Immature natural killer cell (primary cell): ENCODE results near the gene KRTAP10-9. TPM values are rescaled to one million over a fixed set of nuclear protein-coding genes. Genes with fewer than 3 reads are reported as not detected.
"Not testable (repeated sequence)": the region's sequence is repeated elsewhere in the genome, so short reads cannot be mapped to it uniquely, and the experiment has no call there.

Source experiments
- DNase-seq, 3 donors: peaks; one replicate each; pipeline ENCODE4 v3.0.0; 2022; ENCODE audit warnings: mixed read lengths in 1 of 3
- H3K27ac Mint-ChIP-seq, 6 donors: one replicate each; pipeline ENCODE4 v1.8.0; 2020; ENCODE audit warnings: mixed read lengths in 6 of 6, mild to moderate bottlenecking in 5 of 6, inconsistent platforms in 4 of 6, moderate library complexity in 3 of 6
- H3K27me3 Mint-ChIP-seq, 3 donors: one replicate each; pipeline ENCODE4 v1.8.0; 2020 to 2021; ENCODE audit warnings: low read depth in 3 of 3, mild to moderate bottlenecking in 3 of 3, mixed read lengths in 3 of 3, moderate library complexity in 3 of 3, inconsistent platforms in 1 of 3
- H3K36me3 Mint-ChIP-seq, 3 donors: one replicate each; pipeline ENCODE4 v1.8.0; 2020; ENCODE audit warnings: mixed read lengths in 3 of 3, inconsistent platforms in 2 of 3, mild to moderate bottlenecking in 2 of 3
- H3K4me1 Mint-ChIP-seq, 2 donors: one replicate each; pipeline ENCODE4 v1.8.0; 2020; ENCODE audit warnings: inconsistent platforms in 2 of 2, mild to moderate bottlenecking in 2 of 2, mixed read lengths in 2 of 2, moderate library complexity in 1 of 2
- H3K4me3 Mint-ChIP-seq, 5 donors: one replicate each; pipeline ENCODE4 v1.8.0; 2020; ENCODE audit warnings: mild to moderate bottlenecking in 5 of 5, mixed read lengths in 5 of 5, inconsistent platforms in 3 of 5, moderate library complexity in 3 of 5
- H3K9me3 Mint-ChIP-seq, 6 donors: one replicate each; pipeline ENCODE4 v1.8.0; 2020; ENCODE audit warnings: mild to moderate bottlenecking in 6 of 6, mixed read lengths in 6 of 6, inconsistent platforms in 4 of 6, moderate library complexity in 3 of 6
- polyA plus RNA-seq, 3 donors: library from polyadenylated mRNA; unstranded; fragments of 300-500 nt; fragmentation: Illumina TruSeq; gene quantifications; one replicate each; pipeline ENCODE4 v1.2.3, GENCODE V29; 2021

Gene KRTAP10-9
- polyA plus RNA-seq, 3 donors from 2014 or later, result not detected

DNA sequence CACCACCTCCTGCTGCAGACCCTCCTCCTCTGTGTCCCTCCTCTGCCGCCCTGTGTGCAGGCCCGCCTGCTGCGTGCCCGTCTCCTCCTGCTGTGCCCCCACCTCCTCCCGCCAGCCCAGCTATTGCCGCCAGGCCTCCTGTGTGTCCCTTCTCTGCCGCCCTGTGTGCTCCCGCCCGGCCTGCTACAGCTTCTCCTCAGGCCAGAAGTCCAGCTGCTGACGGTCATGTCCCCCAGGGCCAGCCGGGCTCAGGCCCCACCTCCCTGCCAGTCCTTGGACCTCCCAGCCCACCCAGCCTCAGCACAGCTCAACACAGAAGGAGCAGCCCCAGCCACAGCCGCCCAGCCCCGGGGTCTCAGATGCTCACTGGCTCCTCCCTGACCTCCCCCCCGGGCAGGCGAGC is 939 bp downstream of the KRTAP10-9 start:
- Mint-ChIP-seq H3K36me3 (peaks cover 30 to 36% (median 36%) of the 10 kb centered on the region in 3 donors), H3K4me3 (peak overlapping the region in 4 of 5 donors; percentile 38 to 70 (median 60)), H3K4me1 (peaks cover 57 to 68% of the 10 kb centered on the region in 2 donors), H3K9me3 (peaks cover 26 to 50% (median 46%) of the 10 kb centered on the region in 6 donors), H3K27me3 (peaks cover 2 to 11% (median 6%) of the 10 kb centered on the region in 3 donors), H3K27ac (peak overlapping the region in 5 of 6 donors; percentile 24 to 85 (median 53))
- DNase-seq, result not testable (repeated sequence)

DNA sequence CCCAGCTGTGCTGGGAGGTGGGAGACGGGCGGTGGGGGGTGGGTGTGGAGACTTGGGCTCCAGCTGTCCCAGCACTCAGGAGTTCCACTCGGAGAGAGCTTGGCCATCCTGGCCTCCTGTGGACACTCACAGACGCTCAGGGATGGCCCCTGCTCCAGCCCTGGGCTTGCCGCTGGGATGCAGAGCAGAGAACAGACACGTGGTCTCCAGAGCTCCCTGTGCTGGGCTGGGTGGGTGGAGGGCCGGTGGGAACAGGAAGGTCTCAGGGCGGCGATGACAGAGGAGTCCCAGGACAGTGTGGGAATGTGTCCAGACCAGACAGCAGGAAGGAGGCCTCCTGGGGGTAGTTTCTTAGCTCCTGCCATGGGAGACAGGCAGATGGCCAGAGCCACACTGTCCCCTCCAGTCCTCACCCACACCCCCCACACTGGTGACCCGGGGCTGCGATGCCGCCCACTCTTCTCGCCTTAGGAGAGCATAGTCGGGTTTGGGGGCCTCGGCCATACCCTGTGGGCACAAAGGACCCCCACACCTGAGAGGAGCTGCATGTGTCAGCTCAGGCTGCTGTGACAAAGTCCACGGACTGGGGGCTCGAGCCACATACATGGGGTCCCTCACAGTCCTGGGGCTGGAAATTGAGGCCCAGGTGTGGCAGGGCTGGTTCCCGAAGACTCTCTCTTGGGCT is 2.0 kb downstream of the KRTAP10-9 start:
- Mint-ChIP-seq H3K4me1 (peaks cover 57 to 65% of the 10 kb centered on the region in 2 donors), H3K9me3 (peaks cover 28 to 48% (median 41%) of the 10 kb centered on the region in 6 donors), H3K4me3 (peak overlapping the region in 1 of 5 donors; percentile 44), H3K27ac (peak overlapping the region; percentile 27 to 88 (median 82)), H3K36me3 (peaks cover 26 to 34% (median 31%) of the 10 kb centered on the region in 3 donors), H3K27me3 (peaks cover 0 to 11% (median 4%) of the 10 kb centered on the region in 3 donors)
- no peak for DNase-seq

DNA sequence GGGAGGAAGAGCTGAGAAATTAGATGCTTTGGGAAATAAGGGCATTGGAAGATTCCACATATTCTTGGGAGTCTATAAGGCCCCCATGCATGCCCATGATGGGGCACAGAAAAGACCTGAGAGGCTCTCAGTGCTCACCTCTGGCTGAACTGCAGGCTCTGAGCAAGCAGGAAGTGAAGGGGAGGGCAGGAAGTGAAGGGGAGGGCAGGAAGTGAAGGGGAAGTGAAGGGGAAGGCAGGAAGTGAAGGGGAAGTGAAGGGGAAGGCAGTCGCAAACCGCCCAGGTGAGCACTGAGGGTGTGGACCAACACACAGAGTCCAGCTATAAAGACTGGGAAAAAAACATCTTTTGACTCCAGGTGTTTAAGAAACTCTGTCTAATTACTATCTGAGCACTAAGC is 3.5 kb downstream of the KRTAP10-9 start:
- H3K9me3 Mint-ChIP-seq, result peaks cover 22 to 39% (median 33%) of the 10 kb centered on the region in 6 donors
- peak overlapping the region; percentile 79 to 88 (median 85) for H3K27ac Mint-ChIP-seq
- H3K36me3 Mint-ChIP-seq, result peaks cover 21 to 30% (median 24%) of the 10 kb centered on the region in 3 donors
- H3K4me3 Mint-ChIP-seq, result peak overlapping the region; percentile 55 to 69 (median 68)
- H3K4me1 Mint-ChIP-seq, result peaks cover 48 to 50% of the 10 kb centered on the region in 2 donors
- peaks cover 2 to 11% (median 3%) of the 10 kb centered on the region in 3 donors for H3K27me3 Mint-ChIP-seq
- no peak for DNase-seq

DNA sequence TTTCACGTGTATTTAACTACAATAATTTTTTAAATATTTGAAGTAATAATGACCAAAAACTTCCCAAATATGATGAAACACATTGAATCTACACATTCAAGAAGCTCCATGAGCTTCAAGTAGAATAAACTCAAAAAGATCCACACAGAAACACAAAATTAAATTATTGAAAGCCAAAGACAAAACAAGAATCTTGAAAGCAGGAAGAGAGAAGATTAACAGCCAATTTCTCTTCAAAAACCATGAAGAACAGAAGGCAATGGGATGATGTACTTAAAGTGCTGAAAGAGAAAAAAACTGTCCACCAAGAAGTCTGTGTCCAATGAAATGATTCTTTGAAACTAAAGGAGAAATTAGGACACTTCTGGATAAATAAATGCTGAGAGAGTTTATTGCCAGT is 5.2 kb downstream of the KRTAP10-9 start:
- Mint-ChIP-seq H3K4me1 (peaks cover 31 to 34% of the 10 kb centered on the region in 2 donors), H3K4me3 (peak overlapping the region in 1 of 5 donors; percentile 44), H3K27me3 (peaks cover 2 to 10% (median 8%) of the 10 kb centered on the region in 3 donors), H3K36me3 (peaks cover 21 to 30% (median 24%) of the 10 kb centered on the region in 3 donors), H3K27ac (peak overlapping the region in 1 of 6 donors; percentile 68), H3K9me3 (peaks cover 22 to 39% (median 33%) of the 10 kb centered on the region in 6 donors)
- DNase-seq, result no peak

DNA sequence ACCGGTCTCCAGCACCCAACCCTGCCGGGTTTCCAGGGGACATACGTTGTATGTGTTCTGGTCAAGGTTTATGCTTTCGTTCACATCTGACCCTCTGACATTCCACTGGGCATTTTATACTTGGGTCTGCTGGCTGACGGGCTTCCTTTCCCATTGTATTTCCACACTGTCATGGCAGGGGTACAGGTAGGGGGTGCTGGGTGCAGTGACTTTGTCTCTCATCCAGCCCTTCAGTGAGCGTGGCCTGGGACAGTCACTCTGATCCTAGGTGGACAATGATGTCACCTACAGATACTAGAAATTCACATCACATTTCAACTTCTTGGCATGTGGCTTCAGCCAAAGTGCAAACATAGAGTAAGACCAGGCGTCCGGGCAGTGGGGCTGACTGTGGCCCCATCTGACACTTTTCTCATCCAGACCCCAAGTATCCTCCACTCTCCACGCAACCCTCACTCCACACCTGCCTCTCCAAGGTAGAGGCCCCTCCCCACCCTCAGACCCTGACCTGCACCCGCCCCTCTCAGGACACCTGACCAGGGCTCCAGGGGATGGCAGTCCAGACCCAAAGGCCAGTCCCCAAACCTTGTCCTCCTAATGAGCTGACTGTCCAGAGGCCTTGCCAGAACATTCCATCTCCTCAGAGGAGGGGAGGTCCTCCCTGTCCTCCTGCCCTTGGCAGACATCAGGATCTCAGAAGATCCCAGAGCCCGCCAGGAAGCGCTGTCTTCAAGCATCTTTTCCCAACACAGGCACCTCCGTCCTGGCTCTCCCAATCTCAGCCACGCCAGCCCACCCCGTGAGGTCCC is 9.5 kb downstream of the KRTAP10-9 start:
- peak overlapping the region in 1 of 6 donors; percentile 6 for H3K27ac Mint-ChIP-seq
- H3K9me3 Mint-ChIP-seq, result peaks cover 16 to 27% (median 17%) of the 10 kb centered on the region in 6 donors
- no peak overlapping the region for H3K4me3 Mint-ChIP-seq
- H3K27me3 Mint-ChIP-seq, result peaks cover 3 to 15% (median 7%) of the 10 kb centered on the region in 3 donors
- peaks cover 15 to 19% (median 19%) of the 10 kb centered on the region in 3 donors for H3K36me3 Mint-ChIP-seq
- peaks cover 0 to 2% of the 10 kb centered on the region in 2 donors for H3K4me1 Mint-ChIP-seq
- DNase-seq, result no peak

DNA sequence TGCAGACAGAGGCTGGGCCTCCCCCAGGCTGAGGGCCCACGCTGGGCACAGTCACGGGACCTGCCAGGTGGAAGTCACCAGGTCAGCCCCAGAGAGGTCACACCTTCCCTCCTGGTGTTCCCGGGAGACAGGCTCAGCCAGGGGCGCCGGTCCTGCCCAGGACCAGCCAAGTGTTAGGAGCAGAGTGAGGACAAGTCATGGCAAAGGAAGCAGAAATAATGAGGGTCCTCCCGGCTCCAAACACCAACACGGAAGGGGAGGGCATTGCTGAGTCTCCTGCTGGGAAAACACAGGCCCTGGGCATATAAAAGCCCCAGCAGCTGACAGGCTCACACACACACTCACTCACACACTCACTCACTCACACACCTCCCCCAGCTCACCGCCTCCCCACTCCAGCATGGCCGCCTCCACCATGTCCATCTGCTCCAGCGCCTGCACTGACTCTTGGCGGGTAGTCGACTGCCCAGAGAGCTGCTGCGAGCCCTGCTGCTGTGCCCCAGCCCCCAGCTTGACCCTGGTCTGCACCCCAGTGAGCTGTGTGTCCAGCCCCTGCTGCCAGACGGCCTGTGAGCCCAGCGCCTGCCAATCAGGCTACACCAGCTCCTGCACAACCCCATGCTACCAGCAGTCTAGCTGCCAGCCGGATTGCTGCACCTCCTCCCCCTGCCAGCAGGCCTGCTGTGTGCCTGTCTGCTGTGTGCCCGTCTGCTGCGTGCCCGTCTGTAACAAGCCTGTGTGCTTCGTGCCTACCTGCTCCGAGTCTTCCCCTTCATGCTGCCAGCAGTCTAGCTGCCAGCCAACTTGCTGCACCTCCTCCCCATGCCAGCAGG is 10.3 kb downstream of the KRTAP10-9 start, which contains the start of gene KRTAP10-10:
TSS of gene KRTAP10-10 (plus strand) at position 339 of the 833 bp plus-strand sequence. CDS start at position 401, 62 bp downstream.
- H3K9me3 Mint-ChIP-seq, result peaks cover 9 to 19% (median 10%) of the 10 kb centered on the region in 6 donors
- H3K4me3 Mint-ChIP-seq, result no peak within 1 kb of the TSS
- DNase-seq, result no peak
- peaks cover 6 to 12% (median 11%) of the 10 kb centered on the region in 3 donors for H3K36me3 Mint-ChIP-seq
- H3K27ac Mint-ChIP-seq, result peak within 1 kb of the TSS in 2 of 6 donors; percentile 6 to 78
- peaks cover 3 to 15% (median 7%) of the 10 kb centered on the region in 3 donors for H3K27me3 Mint-ChIP-seq
- peaks cover 0 to 2% of the 10 kb centered on the region in 2 donors for H3K4me1 Mint-ChIP-seq

DNA sequence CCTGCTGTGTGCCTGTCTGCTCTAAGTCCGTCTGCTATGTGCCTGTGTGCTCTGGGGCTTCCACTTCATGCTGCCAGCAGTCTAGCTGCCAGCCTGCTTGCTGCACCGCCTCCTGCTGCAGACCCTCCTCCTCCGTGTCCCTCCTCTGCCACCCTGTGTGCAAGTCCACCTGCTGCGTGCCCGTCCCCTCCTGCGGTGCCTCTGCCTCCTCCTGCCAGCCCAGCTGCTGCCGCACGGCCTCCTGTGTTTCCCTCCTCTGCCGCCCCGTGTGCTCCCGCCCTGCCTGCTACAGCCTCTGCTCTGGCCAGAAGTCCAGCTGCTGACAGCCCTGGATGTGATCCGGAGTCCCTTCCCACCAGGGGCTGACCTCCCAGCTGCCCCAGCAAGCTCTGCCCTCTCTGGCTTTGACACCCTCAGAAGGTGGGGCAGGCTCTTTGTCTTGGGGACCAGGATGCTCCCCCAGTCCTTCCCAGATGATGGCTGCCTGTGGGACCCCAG is 11.0 kb downstream of the KRTAP10-9 start:
- peaks cover 4 to 15% (median 8%) of the 10 kb centered on the region in 6 donors for H3K9me3 Mint-ChIP-seq
- DNase-seq, H3K36me3 Mint-ChIP-seq, H3K4me1 Mint-ChIP-seq, H3K4me3 Mint-ChIP-seq: not testable (repeated sequence)
- peaks cover 1 to 15% (median 7%) of the 10 kb centered on the region in 3 donors for H3K27me3 Mint-ChIP-seq
- peak overlapping the region in 1 of 6 donors; percentile 78 for H3K27ac Mint-ChIP-seq

DNA sequence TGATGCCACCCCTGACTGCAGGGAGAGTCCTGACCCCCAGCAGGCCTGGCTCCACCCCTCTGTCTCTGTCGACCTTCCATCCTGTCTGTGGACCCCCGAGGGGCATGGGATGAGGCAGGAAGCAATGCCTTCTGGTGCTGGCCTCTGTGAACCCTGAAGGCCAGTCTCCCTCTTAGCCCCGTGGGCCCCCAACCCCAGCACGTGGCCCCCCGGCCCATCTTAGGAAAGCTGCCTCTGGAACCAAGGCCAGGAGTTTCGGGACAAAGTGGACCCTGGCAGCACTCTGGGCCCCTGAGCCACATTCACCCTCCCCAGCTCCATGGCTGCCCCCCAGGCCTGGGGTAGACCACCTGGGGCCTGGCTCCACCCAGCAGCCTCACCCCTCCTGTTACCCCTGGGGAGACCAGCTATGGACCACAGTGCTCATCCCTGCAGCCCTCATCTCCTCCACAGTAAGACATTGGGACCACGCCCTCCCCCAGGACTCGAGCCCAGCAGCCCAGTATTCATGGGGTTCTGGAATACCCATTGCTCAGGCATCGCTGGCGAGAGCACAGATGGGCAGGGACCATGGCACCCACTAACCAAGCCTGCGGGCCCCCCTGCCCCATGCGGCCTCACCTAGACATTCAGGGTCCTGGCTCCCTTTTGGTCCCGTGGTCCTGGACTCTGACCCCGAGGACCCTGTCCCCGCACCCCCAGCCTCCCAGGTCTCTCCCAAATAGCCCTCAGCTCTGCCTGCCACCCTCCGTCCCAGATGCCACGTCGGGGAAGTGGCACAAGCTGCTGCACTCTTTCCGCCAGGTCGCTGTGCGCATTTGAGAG is 11.8 kb downstream of the KRTAP10-9 start:
- not testable (repeated sequence) for H3K4me3 Mint-ChIP-seq, H3K36me3 Mint-ChIP-seq, DNase-seq, H3K27ac Mint-ChIP-seq, H3K4me1 Mint-ChIP-seq
- peaks cover 1 to 15% (median 11%) of the 10 kb centered on the region in 3 donors for H3K27me3 Mint-ChIP-seq
- H3K9me3 Mint-ChIP-seq, result peaks cover 1 to 15% (median 7%) of the 10 kb centered on the region in 6 donors

DNA sequence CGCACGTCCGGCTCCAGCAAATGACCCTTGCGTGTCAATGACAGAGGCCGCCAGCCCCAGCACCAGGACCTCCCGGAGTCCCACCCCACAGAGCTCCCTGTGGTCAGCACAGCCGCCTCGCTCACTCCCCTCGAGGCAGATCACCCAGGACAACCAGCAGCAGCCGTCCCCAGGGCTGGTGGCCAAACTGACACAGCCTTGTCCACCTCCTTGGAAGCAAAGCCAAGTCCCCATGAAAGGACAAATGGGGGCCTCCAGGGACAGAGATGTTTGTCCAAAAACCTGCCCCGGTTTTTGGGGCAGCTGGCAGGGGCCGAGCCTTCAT is 12.4 kb downstream of the KRTAP10-9 start:
- H3K36me3 Mint-ChIP-seq, result peaks cover 4 to 12% (median 9%) of the 10 kb centered on the region in 3 donors
- H3K9me3 Mint-ChIP-seq, result peaks cover 3 to 21% (median 11%) of the 10 kb centered on the region in 6 donors
- no peak for DNase-seq
- H3K4me1 Mint-ChIP-seq, result peaks cover 0 to 2% of the 10 kb centered on the region in 2 donors
- no peak overlapping the region for H3K27ac Mint-ChIP-seq
- H3K4me3 Mint-ChIP-seq, result no peak overlapping the region
- peaks cover 1 to 15% (median 11%) of the 10 kb centered on the region in 3 donors for H3K27me3 Mint-ChIP-seq

DNA sequence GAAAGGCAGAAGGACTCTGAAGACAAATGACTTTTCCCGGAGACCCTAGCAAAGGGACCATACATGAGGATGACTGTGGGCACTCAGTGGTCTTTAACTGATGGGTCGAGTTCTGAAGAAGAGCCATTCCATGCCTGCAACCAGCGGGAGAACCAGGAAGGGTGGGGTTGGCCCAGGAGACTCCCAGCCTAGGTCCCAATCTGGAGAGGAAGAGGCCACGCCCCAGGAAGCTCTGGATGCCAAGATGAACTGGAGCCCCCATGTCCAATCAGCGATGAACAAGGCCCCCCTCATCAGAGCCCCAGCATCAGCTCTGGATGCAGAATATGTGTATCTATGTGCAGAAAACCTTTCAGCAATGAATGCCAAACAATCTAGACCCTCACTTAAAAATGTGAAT is 13.9 kb downstream of the KRTAP10-9 start:
- Mint-ChIP-seq H3K4me1 (peaks cover 0 to 2% of the 10 kb centered on the region in 2 donors), H3K36me3 (peaks cover 9 to 17% (median 17%) of the 10 kb centered on the region in 3 donors), H3K9me3 (peaks cover 13 to 35% (median 23%) of the 10 kb centered on the region in 6 donors), H3K4me3 (no peak overlapping the region), H3K27me3 (peaks cover 6 to 15% (median 11%) of the 10 kb centered on the region in 3 donors), H3K27ac (no peak overlapping the region)
- no peak for DNase-seq

DNA sequence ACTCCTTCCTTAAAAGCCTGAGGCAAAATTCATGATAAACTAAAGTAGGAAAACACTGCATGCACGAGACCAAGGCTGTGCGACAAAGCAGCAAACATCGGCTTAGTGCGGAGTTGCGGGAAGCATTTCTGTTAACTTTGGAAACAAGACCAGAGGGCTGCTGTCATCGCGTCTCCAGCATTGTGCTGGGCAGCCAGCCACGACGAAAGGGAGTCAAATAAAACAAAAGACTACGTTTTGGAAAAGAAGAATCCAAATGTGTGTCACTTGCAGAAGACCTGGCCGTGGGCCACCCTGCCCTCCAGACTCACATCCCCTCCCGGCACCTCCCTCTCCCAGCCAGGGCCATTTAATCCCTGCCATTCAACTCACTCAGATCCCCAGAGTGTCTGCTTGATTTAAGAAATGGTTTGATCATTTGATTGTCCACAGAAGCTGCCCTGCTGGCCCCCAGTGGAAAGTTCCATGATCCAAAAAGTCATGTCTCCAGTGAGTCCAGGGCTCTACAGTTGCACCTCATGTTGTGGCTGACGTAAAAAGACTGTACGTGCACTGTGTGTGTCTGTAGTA is 16.9 kb downstream of the KRTAP10-9 start:
- H3K36me3 Mint-ChIP-seq, result peaks cover 9 to 17% (median 17%) of the 10 kb centered on the region in 3 donors
- no peak overlapping the region for H3K4me3 Mint-ChIP-seq

DNA sequence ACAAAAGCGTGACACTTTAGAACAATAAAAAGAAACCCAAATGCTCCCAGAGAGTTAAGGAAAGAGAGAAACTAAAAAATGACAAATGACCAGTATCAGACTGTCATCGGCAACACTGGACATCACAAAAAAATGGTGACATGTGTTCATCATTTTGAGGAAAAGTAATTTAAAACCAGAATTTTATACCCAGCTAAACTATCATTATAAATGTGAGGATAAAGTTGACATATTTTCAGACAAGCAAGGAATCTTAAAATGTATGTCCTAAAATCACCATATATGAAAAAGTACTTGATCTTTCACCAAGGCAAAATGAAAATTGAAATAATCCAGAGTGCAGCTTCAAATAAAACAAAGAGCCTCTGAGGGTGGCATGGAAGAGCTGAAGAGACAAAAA is 18.0 kb downstream of the KRTAP10-9 start:
- peaks cover 13 to 35% (median 23%) of the 10 kb centered on the region in 6 donors for H3K9me3 Mint-ChIP-seq
- H3K4me3 Mint-ChIP-seq, result no peak overlapping the region
- no peak for DNase-seq
- peaks cover 8 to 13% (median 9%) of the 10 kb centered on the region in 3 donors for H3K27me3 Mint-ChIP-seq
- H3K27ac Mint-ChIP-seq, result no peak overlapping the region
- H3K36me3 Mint-ChIP-seq, result peaks cover 9 to 17% (median 16%) of the 10 kb centered on the region in 3 donors
- no peaks in the 10 kb centered on the region for H3K4me1 Mint-ChIP-seq

More for the DNA sequence above, 16.9 kb downstream of the KRTAP10-9 start:
- H3K27me3 Mint-ChIP-seq, result peaks cover 10 to 13% (median 11%) of the 10 kb centered on the region in 3 donors
- peaks cover 0 to 2% of the 10 kb centered on the region in 2 donors for H3K4me1 Mint-ChIP-seq
- H3K9me3 Mint-ChIP-seq, result peaks cover 13 to 35% (median 23%) of the 10 kb centered on the region in 6 donors
- peak overlapping the region in 1 of 6 donors; percentile 7 for H3K27ac Mint-ChIP-seq
- DNase-seq, result no peak
